Stimulated activated CD8-positive, alpha-beta memory T cell treated with anti-CD3 and anti-CD28 coated beads, Interleukin-15, amount 100 ng/mL, for 48 hours (primary cell): ENCODE measurements around the gene PIM3.

Experiments
- DNase-seq, 2 donors: peaks; one replicate each; pipeline ENCODE4 v3.0.0-alpha.2; 2020; ENCODE audit warnings: low read depth in 2 of 2

Gene PIM3

GRCh38 chr22:49960159-49961004 is at the start of gene PIM3:
TSS of gene PIM3 (plus strand) at chr22:49960772. CDS start at chr22:49960948, 176 bp downstream.
- DNase-seq: peak; percentile 92 to 95

GRCh38 chr22:49911881-49912625 is 48.5 kb upstream of the PIM3 start:
- no peak for DNase-seq

- DNase-seq: no peak
Observed at GRCh38 chr22:49913026-49913425, 47.5 kb upstream of the PIM3 start.

- DNase-seq: no peak
Observed at GRCh38 chr22:49913446-49913845, 47.1 kb upstream of the PIM3 start.

- no peak for DNase-seq
Observed at GRCh38 chr22:49914256-49914655, 46.3 kb upstream of the PIM3 start.

GRCh38 chr22:49915610-49916009 is 45.0 kb upstream of the PIM3 start:
- DNase-seq: no peak

- no peak for DNase-seq
Observed at GRCh38 chr22:49916831-49917230, 43.7 kb upstream of the PIM3 start.

- peak; percentile 94 to 96 for DNase-seq
Observed at GRCh38 chr22:49917974-49918910, 42.3 kb upstream of the PIM3 start, which contains the start of the genes ALG12 and CRELD2. TSS of gene ALG12 (minus strand) at chr22:49918438. CDS start at chr22:49913765, 4,673 bp downstream. TSS of gene CRELD2 (plus strand) at chr22:49918634. CDS start at chr22:49918770, 136 bp downstream.

- no peak for DNase-seq
Observed at GRCh38 chr22:49918911-49919881, 41.4 kb upstream of the PIM3 start.

- no peak for DNase-seq
Observed at GRCh38 chr22:49920859-49921258, 39.7 kb upstream of the PIM3 start.

GRCh38 chr22:49921508-49922278 is 38.9 kb upstream of the PIM3 start:
- no peak for DNase-seq

- no peak for DNase-seq
Observed at GRCh38 chr22:49922484-49922883, 38.1 kb upstream of the PIM3 start.

GRCh38 chr22:49922926-49923325 is 37.6 kb upstream of the PIM3 start:
- no peak for DNase-seq

GRCh38 chr22:49923445-49923844 is 37.1 kb upstream of the PIM3 start:
- DNase-seq: no peak

GRCh38 chr22:49924113-49924833 is 36.3 kb upstream of the PIM3 start:
- no peak for DNase-seq

- peak in 1 of 2 donors; percentile 52 for DNase-seq
Observed at GRCh38 chr22:49925525-49926128, 34.9 kb upstream of the PIM3 start.

GRCh38 chr22:49926916-49927315 is 33.7 kb upstream of the PIM3 start:
- no peak for DNase-seq

GRCh38 chr22:49927483-49928184 is 32.9 kb upstream of the PIM3 start:
- DNase-seq: no peak
